Neural progenitor cell (in vitro differentiated cells): ENCODE results near the gene SNX13. TPM values are rescaled to one million over a fixed set of nuclear protein-coding genes. Genes with fewer than 3 reads are reported as not detected.

Experiments
- DNase-seq: peaks from one replicate; pipeline ENCODE4 v3.0.0-alpha.2; 2016; ENCODE audit warnings: low spot score
- H2AFZ ChIP-seq: fragments of 200-600 bp; sonication (generic); replicated peaks from 2 replicates; pipeline ENCODE4 v1.6.1; 2016; ENCODE audit warnings: antibody characterized with exemption
- H3F3A ChIP-seq: fragments of 200-600 bp; sonication (generic); 2 replicates; pipeline ENCODE4 v1.6.1; 2016; ENCODE audit warnings: antibody characterized with exemption, low read depth
- H3K27ac ChIP-seq: fragments of 200-600 bp; sonication (generic); 2 replicates; pipeline ENCODE4 v1.5.1; 2016; ENCODE audit warnings: mild to moderate bottlenecking
- H3K27me3 ChIP-seq: fragments of 200-600 bp; sonication (generic); 2 replicates; pipeline ENCODE4 v1.6.1; 2016; ENCODE audit warnings: mild to moderate bottlenecking, moderate library complexity
- H3K36me3 ChIP-seq: fragments of 200-600 bp; sonication (generic); 2 replicates; pipeline ENCODE4 v1.5.1; 2016
- H3K4me1 ChIP-seq: fragments of 200-600 bp; sonication (generic); 2 replicates; pipeline ENCODE4 v1.6.1; 2016; ENCODE audit warnings: mixed run types
- H3K4me2 ChIP-seq: fragments of 200-600 bp; sonication (generic); 2 replicates; pipeline ENCODE4 v1.6.1; 2016
- H3K4me3 ChIP-seq: fragments of 200-600 bp; sonication (generic); 2 replicates; pipeline ENCODE4 v1.5.1; 2016
- H3K79me2 ChIP-seq: fragments of 200-600 bp; sonication (generic); 2 replicates; pipeline ENCODE4 v1.6.1; 2016; ENCODE audit warnings: low read depth
- H3K9ac ChIP-seq: fragments of 200-600 bp; sonication (generic); 2 replicates; pipeline ENCODE4 v1.6.1; 2016
- H3K9me3 ChIP-seq: fragments of 200-600 bp; sonication (generic); 2 replicates; pipeline ENCODE4 v1.5.1; 2016; ENCODE audit warnings: low read depth
- H4K20me1 ChIP-seq: fragments of 200-600 bp; sonication (generic); 2 replicates; pipeline ENCODE4 v1.6.1; 2016; ENCODE audit warnings: low read depth
- H3K27ac Mint-ChIP-seq: 3 replicates; pipeline ENCODE4 v1.8.0; 2021; ENCODE audit warnings: mixed read lengths
- H3K27me3 Mint-ChIP-seq: 2 replicates; pipeline ENCODE4 v1.8.0; 2022; ENCODE audit warnings: low read depth, mild to moderate bottlenecking, inconsistent platforms, moderate library complexity, mixed read lengths; ENCODE audit not compliant: insufficient read depth
- H3K36me3 Mint-ChIP-seq: 3 replicates; pipeline ENCODE4 v1.8.0; 2021; ENCODE audit warnings: mixed read lengths
- H3K4me1 Mint-ChIP-seq: 3 replicates; pipeline ENCODE4 v1.8.0; 2021; ENCODE audit warnings: mixed read lengths
- H3K4me3 Mint-ChIP-seq: 3 replicates; pipeline ENCODE4 v1.8.0; 2021; ENCODE audit warnings: mild to moderate bottlenecking, moderate library complexity, mixed read lengths
- H3K9me3 Mint-ChIP-seq: 3 replicates; pipeline ENCODE4 v1.8.0; 2020; ENCODE audit warnings: mixed read lengths
- EZH2 ChIP-seq: fragments of 200-600 bp; sonication (generic); IDR thresholded peaks from 2 replicates; pipeline ENCODE4 v1.6.1; 2017; ENCODE audit warnings: antibody characterized with exemption, mild to moderate bottlenecking, moderate library complexity
- EZH2phosphoT487 ChIP-seq: fragments of 200-600 bp; sonication (generic); IDR thresholded peaks from 2 replicates; pipeline ENCODE4 v1.6.1; 2017; ENCODE audit warnings: antibody characterized with exemption
- total RNA-seq: library from RNA; depleted of rRNA; stranded (reverse); fragments of >200 nt; gene quantifications from 2 replicates; pipeline ENCODE4 v1.2.3, GENCODE V29; 2015; ENCODE audit warnings: low replicate concordance
- TF ChIP-seq, protein P1 (sequence below): fragments of 200-600 bp; sonication (generic); IDR thresholded peaks from 2 replicates; pipeline ENCODE4 v1.5.1; 2017; ENCODE audit warnings: antibody characterized with exemption, mild to moderate bottlenecking

Gene SNX13
- total RNA-seq, 1 donor from 2014 or later: 67.5 TPM

DNA sequence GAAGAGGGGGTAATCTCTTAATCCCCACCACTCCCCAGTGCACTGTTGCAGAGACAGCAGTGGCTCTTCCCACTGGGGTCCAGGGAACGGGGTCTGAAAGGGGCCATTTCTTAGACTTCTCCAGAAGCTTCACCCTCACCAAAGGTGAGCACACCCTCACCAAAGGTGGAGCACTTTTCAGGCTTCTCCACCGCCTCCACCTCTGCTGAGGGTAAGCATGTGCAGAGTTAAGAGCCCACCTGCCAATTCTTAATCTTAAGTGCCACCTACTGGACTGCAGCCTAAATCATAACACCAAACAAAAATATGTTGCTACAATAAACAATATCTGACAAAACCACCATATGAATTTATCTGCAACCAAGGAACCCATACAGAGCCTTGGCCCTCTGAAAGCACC lies 27.0 kb downstream of the SNX13 start:
- Histone ChIP-seq H3K27me3 (no peaks in the 10 kb centered on the region), H4K20me1 (peaks cover 27% of the 10 kb centered on the region), H3K79me2 (peaks cover 100% of the 10 kb centered on the region), H3F3A (no peaks in the 10 kb centered on the region), H3K4me1 (peaks cover 14% of the 10 kb centered on the region), H3K36me3 (no peaks in the 10 kb centered on the region), H3K27ac (no peak overlapping the region), H2AFZ (no peak overlapping the region), H3K9me3 (peaks cover 17% of the 10 kb centered on the region), H3K9ac (no peak overlapping the region), H3K4me3 (no peak overlapping the region), H3K4me2 (no peak overlapping the region)
- no peak for TF ChIP-seq EZH2phosphoT487
- TF ChIP-seq EZH2: no peak
- TF ChIP-seq, protein P1, sequence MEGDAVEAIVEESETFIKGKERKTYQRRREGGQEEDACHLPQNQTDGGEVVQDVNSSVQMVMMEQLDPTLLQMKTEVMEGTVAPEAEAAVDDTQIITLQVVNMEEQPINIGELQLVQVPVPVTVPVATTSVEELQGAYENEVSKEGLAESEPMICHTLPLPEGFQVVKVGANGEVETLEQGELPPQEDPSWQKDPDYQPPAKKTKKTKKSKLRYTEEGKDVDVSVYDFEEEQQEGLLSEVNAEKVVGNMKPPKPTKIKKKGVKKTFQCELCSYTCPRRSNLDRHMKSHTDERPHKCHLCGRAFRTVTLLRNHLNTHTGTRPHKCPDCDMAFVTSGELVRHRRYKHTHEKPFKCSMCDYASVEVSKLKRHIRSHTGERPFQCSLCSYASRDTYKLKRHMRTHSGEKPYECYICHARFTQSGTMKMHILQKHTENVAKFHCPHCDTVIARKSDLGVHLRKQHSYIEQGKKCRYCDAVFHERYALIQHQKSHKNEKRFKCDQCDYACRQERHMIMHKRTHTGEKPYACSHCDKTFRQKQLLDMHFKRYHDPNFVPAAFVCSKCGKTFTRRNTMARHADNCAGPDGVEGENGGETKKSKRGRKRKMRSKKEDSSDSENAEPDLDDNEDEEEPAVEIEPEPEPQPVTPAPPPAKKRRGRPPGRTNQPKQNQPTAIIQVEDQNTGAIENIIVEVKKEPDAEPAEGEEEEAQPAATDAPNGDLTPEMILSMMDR: no peak
- peaks cover 25% of the 10 kb centered on the region for H3K9me3 Mint-ChIP-seq
- H3K27me3 Mint-ChIP-seq: peaks cover 3% of the 10 kb centered on the region
- H3K4me3 Mint-ChIP-seq: no peak overlapping the region
- H3K27ac Mint-ChIP-seq: no peak overlapping the region
- H3K36me3 Mint-ChIP-seq: peaks cover 13% of the 10 kb centered on the region
- no peak for DNase-seq
- H3K4me1 Mint-ChIP-seq: no peaks in the 10 kb centered on the region

DNA sequence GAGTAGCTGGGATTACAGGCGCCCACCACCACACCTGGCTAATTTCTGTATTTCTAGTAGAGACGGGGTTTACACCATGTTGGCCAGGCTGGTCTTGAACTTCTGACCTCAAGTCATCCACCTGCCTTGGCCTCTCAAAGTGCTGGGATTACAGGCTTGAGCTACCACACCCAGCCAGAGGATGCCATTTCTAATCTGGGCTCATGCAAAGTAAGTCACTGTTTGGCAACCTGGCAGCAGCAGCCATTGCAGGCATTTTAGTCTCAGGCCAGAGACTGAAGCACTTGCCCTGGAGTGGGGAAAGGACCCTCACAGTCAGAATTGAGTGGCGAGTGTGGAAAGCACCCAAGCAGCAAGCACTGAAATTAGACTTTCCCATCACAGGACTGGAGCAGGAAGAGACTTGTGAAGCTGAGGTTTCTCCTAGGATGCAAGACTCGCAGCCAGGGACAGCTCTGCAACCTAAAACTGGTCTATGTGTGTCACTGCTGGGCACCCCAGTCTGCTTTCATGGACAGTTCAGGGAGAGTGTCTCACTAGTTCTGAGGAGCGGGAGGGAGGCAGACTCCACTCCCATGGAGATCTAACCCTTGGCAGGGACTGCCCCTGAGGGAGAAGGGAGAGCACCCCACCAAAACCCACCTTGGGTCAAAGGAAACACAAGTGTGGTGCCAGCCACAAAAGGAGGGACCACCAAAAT lies 27.6 kb downstream of the SNX13 start:
- peaks cover 3% of the 10 kb centered on the region for H3K27me3 Mint-ChIP-seq

DNA sequence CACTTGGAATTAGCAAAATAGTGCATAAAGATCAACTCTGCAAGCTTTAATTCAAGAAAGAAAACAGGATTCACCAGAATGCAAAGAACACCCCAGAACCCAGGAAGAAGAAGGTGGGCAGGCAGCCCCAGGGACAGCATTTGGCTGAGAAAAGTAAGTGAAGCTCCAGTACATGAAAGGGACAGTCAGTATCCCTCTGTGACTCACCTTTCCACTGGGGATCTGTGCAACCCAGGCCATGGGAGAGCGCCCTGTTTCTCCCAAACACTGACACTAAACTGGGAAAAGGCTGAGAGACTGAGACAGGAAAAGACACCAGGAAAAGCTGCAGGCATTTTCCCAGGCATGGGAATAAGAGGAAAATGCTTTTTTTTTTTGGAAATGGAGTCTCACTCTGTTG lies 28.2 kb downstream of the SNX13 start:
- no peaks in the 10 kb centered on the region for H3K4me1 Mint-ChIP-seq
- Histone ChIP-seq H3K27ac (no peak overlapping the region), H3F3A (no peaks in the 10 kb centered on the region), H3K4me2 (no peak overlapping the region), H3K79me2 (peaks cover 100% of the 10 kb centered on the region), H3K9ac (no peak overlapping the region), H3K4me3 (no peak overlapping the region), H2AFZ (no peak overlapping the region), H3K4me1 (peaks cover 14% of the 10 kb centered on the region), H3K36me3 (no peaks in the 10 kb centered on the region), H4K20me1 (peaks cover 33% of the 10 kb centered on the region), H3K9me3 (peaks cover 10% of the 10 kb centered on the region), H3K27me3 (no peaks in the 10 kb centered on the region)
- TF ChIP-seq EZH2 (no peak), EZH2phosphoT487 (no peak)
- TF ChIP-seq, protein P1: no peak
- DNase-seq: no peak
- H3K36me3 Mint-ChIP-seq: peaks cover 16% of the 10 kb centered on the region
- peaks cover 25% of the 10 kb centered on the region for H3K9me3 Mint-ChIP-seq
- H3K4me3 Mint-ChIP-seq: no peak overlapping the region
- peaks cover 3% of the 10 kb centered on the region for H3K27me3 Mint-ChIP-seq
- no peak overlapping the region for H3K27ac Mint-ChIP-seq

More for the DNA sequence above, 27.6 kb downstream of the SNX13 start:
- Histone ChIP-seq H3K79me2 (peaks cover 100% of the 10 kb centered on the region), H3K4me3 (no peak overlapping the region), H3K9ac (no peak overlapping the region), H3K27ac (no peak overlapping the region), H4K20me1 (peaks cover 27% of the 10 kb centered on the region), H3F3A (no peaks in the 10 kb centered on the region), H2AFZ (no peak overlapping the region), H3K4me1 (peaks cover 14% of the 10 kb centered on the region), H3K9me3 (peaks cover 16% of the 10 kb centered on the region), H3K36me3 (no peaks in the 10 kb centered on the region), H3K27me3 (no peaks in the 10 kb centered on the region), H3K4me2 (no peak overlapping the region)
- Mint-ChIP-seq H3K36me3 (peaks cover 15% of the 10 kb centered on the region), H3K9me3 (peaks cover 25% of the 10 kb centered on the region), H3K4me1 (no peaks in the 10 kb centered on the region), H3K27ac (no peak overlapping the region), H3K4me3 (no peak overlapping the region)
- DNase-seq: no peak
- TF ChIP-seq, protein P1: no peak
- no peak for TF ChIP-seq EZH2
- no peak for TF ChIP-seq EZH2phosphoT487
